Nephron (organoid): ENCODE measurements around the gene SPESP1.

Experiments used
- H3K27ac Mint-ChIP-seq, 3 experiments: 2 replicates each; pipeline ENCODE4 v1.8.0; 2020; ENCODE audit warnings: mixed read lengths in 3 of 3, mild to moderate bottlenecking in 2 of 3, moderate library complexity in 1 of 3
- H3K27me3 Mint-ChIP-seq: 2 replicates; pipeline ENCODE4 v1.8.0; 2021; ENCODE audit warnings: low read depth, mild to moderate bottlenecking, moderate library complexity, mixed read lengths
- H3K36me3 Mint-ChIP-seq: 2 replicates; pipeline ENCODE4 v1.8.0; 2020; ENCODE audit warnings: low read depth, mixed read lengths
- H3K4me1 Mint-ChIP-seq: 2 replicates; pipeline ENCODE4 v1.8.0; 2020; ENCODE audit warnings: mixed read lengths
- H3K4me3 Mint-ChIP-seq, 3 experiments: 2 replicates each; pipeline ENCODE4 v1.8.0; 2020; ENCODE audit warnings: mild to moderate bottlenecking in 3 of 3, mixed read lengths in 3 of 3, moderate library complexity in 2 of 3
- H3K9me3 Mint-ChIP-seq: 2 replicates; pipeline ENCODE4 v1.8.0; 2020; ENCODE audit warnings: mixed read lengths
- TF ChIP-seq, protein P1 (sequence below), 3 experiments: fragments of 200-600 bp; sonication (generic); IDR thresholded peaks; one replicate each; pipeline ENCODE4 v1.5.0; 2021; ENCODE audit warnings: antibody characterized with exemption in 3 of 3; ENCODE audit not compliant: unreplicated experiment in 3 of 3

SPESP1 gene

DNA sequence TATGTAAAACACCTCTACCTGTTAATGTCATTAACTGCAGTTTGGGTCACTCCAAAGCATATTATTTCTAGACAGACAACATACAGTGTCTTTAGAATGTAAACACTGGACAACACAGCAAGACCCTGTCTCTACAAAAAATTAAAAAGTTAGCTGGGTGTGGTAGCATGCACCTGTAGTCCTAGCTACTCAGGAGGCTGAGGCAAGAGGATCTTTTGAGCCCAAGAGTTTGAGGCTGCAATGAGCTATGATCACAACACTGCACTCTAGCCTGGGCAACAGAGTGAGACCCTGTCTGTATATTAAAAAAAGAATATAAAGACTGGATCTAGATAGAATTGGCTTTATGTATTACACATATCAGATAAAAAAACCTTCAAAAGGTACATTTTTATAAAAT is 20.0 kb upstream of the SPESP1 start:
- TF ChIP-seq, protein P1, sequence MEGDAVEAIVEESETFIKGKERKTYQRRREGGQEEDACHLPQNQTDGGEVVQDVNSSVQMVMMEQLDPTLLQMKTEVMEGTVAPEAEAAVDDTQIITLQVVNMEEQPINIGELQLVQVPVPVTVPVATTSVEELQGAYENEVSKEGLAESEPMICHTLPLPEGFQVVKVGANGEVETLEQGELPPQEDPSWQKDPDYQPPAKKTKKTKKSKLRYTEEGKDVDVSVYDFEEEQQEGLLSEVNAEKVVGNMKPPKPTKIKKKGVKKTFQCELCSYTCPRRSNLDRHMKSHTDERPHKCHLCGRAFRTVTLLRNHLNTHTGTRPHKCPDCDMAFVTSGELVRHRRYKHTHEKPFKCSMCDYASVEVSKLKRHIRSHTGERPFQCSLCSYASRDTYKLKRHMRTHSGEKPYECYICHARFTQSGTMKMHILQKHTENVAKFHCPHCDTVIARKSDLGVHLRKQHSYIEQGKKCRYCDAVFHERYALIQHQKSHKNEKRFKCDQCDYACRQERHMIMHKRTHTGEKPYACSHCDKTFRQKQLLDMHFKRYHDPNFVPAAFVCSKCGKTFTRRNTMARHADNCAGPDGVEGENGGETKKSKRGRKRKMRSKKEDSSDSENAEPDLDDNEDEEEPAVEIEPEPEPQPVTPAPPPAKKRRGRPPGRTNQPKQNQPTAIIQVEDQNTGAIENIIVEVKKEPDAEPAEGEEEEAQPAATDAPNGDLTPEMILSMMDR (IDR thresholded peaks at IDR 0.05; ENCODE audit: unreplicated experiment in 3 of 3): no peak

DNA sequence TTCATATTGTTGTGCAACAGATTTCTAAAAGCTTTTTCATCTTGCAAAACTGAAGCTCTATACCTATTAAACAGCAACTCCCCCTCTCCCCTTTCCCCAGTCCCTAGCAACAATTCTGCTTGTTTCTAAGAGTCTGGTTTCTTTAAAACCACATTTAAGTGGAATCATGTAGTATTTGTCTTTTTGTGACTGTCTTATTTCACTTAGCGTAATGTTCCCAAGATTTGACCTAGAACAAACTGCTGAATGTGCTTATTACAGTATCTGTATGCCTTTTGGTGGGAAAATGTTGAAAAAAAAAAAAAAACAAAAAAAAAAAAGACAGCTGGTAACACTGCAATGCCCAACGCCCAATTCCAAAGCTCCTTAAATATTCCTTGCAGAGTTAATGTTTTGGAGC is 19.5 kb upstream of the SPESP1 start:
- Mint-ChIP-seq H3K4me3 (no peak overlapping the region), H3K27ac (no peak overlapping the region), H3K4me1 (peaks cover 5% of the 10 kb centered on the region), H3K27me3 (peaks cover 4% of the 10 kb centered on the region), H3K36me3 (no peaks in the 10 kb centered on the region), H3K9me3 (peaks cover 5% of the 10 kb centered on the region)
- TF ChIP-seq, protein P1 (IDR thresholded peaks at IDR 0.05; ENCODE audit: unreplicated experiment in 3 of 3): no peak

More for the DNA sequence above, 20.0 kb upstream of the SPESP1 start:
- Mint-ChIP-seq H3K4me1 (peaks cover 5% of the 10 kb centered on the region), H3K4me3 (no peak overlapping the region), H3K27ac (no peak overlapping the region), H3K36me3 (no peaks in the 10 kb centered on the region), H3K9me3 (peaks cover 2% of the 10 kb centered on the region), H3K27me3 (peaks cover 4% of the 10 kb centered on the region)

DNA sequence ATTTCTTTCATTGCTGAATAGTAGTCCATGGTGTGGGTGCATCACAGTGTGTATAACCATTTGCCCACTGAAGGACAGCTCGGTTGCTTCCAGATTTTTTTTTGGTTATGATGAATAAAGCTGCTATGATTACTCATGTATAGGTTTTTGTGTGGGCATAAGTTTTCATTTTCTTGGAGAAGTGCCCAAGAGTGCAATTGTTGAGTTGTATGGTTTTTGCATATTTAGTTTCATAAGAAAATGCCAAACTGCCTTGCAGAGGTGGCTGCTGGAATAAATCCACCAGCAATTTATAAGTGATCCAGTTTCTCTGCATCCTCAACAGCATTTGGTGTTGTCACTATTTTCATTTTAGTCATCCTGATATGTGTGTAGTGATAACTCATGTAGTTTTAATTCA is 8.4 kb upstream of the SPESP1 start:
- TF ChIP-seq, protein P1 (IDR thresholded peaks at IDR 0.05; ENCODE audit: unreplicated experiment in 3 of 3): no peak
- Mint-ChIP-seq H3K36me3 (no peaks in the 10 kb centered on the region), H3K27ac (no peak overlapping the region), H3K4me1 (no peaks in the 10 kb centered on the region), H3K27me3 (peaks cover 4% of the 10 kb centered on the region), H3K9me3 (no peaks in the 10 kb centered on the region), H3K4me3 (no peak overlapping the region)

DNA sequence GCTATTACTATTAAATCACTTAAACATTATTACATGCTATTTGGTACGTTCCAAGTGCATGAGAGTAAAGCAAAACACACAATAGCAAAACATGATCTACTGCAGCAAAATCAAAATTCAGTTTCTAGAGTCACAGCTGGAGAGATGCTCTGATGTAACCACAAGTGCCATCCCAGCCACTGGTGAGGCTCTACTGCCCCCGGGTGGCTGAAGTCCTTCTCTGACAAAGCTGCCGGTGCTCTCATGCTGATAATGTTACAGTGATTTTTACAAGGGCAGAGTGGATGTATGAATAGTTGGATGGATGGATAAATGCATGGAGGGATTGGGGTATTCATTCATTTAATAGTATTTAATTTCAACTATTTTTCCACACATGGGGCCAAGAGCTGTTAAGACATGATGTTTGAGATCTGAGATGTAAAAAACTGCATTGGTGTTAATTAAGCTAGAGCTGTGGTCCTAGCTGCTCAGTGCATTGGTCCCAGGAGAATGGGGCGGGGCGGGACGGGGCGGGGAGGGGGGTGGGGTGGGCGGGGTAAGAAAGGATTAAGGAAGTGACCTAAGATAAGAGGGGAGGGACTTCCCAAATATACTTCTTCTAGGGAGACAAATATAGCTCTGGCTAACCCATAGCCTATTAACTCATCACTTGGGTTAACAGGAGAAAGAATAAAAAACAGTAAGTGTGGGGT is 5.3 kb upstream of the SPESP1 start:
- Mint-ChIP-seq H3K27me3 (peaks cover 4% of the 10 kb centered on the region), H3K9me3 (peaks cover 2% of the 10 kb centered on the region), H3K36me3 (no peaks in the 10 kb centered on the region), H3K27ac (no peak overlapping the region), H3K4me3 (no peak overlapping the region), H3K4me1 (no peaks in the 10 kb centered on the region)
- TF ChIP-seq, protein P1 (IDR thresholded peaks at IDR 0.05; ENCODE audit: unreplicated experiment in 3 of 3): peak; percentile 83 to 89 (median 89)

DNA sequence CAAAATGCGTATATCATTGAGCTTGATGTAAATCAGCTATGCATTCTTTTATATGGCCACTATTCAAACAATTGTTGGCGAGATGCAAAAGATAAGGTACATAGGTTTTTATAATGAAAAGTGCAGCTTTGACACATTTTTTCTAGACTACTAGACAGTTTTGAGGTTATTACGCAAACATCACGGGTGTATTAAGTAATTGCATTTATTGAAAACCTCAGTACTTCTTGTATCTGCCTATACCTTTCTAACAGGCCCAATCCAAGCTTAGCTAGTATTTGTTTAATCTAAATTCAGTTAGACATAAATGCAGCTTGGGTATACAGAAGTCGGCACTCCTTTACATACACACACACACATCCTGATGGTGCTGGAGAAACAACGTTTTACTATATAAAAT is 2.7 kb downstream of the SPESP1 start:
- Mint-ChIP-seq H3K9me3 (peaks cover 2% of the 10 kb centered on the region), H3K27me3 (no peaks in the 10 kb centered on the region), H3K36me3 (no peaks in the 10 kb centered on the region), H3K4me1 (no peaks in the 10 kb centered on the region), H3K4me3 (no peak overlapping the region), H3K27ac (no peak overlapping the region)
- TF ChIP-seq, protein P1 (IDR thresholded peaks at IDR 0.05; ENCODE audit: unreplicated experiment in 3 of 3): no peak

DNA sequence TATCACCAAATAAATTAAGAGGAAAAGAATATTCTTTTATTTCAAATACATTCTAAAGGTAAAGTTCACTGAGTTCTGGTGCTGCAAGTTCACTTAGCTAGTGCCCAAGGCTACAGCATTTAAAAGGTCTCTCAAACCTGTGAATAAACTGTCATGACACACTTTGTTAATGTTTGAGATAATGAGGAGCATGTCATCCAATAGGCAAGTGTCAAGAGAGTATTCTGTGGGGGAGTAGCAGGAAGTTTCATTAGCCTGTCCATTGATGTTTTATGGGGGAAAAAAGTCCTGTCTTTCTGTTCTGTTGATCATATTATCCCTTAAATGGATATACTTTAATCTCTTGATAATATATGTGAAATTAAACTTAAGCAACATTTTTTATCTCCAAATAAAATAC is 4.0 kb downstream of the SPESP1 start:
- Mint-ChIP-seq H3K27me3 (no peaks in the 10 kb centered on the region), H3K4me3 (no peak overlapping the region), H3K4me1 (no peaks in the 10 kb centered on the region), H3K27ac (no peak overlapping the region), H3K36me3 (no peaks in the 10 kb centered on the region), H3K9me3 (peaks cover 2% of the 10 kb centered on the region)
- TF ChIP-seq, protein P1 (IDR thresholded peaks at IDR 0.05; ENCODE audit: unreplicated experiment in 3 of 3): no peak
